GM23338 (cell line): Measurements from ENCODE around the gene VPS37C. TPM values are rescaled to one million over a fixed set of nuclear protein-coding genes. Genes with fewer than 3 reads are reported as not detected.
A peak's percentile ranks its signal among the peaks of the same experiment; 100 is the strongest.

Experiments used
- ATAC-seq: fragments of 200-7000 bp; cut with Tn5 transposase; 3 replicates; pipeline ENCODE4 v1.9.1; 2020
- DNase-seq: peaks from one replicate; pipeline ENCODE4 v3.0.0-alpha.2; 2015; ENCODE audit warnings: low spot score
- H2AFZ ChIP-seq: fragments of 200-600 bp; sonication (generic); 2 replicates; pipeline ENCODE4 v1.8.0; 2016; ENCODE audit warnings: antibody characterized with exemption, mild to moderate bottlenecking, moderate library complexity
- H3F3A ChIP-seq: fragments of 200-600 bp; sonication (generic); replicated peaks from 2 replicates; pipeline ENCODE4 v1.8.0; 2017; ENCODE audit warnings: antibody characterized with exemption, mixed run types, low read depth
- H3K27ac ChIP-seq: fragments of 200-600 bp; sonication (generic); 2 replicates; pipeline ENCODE4 v1.6.1; 2016; ENCODE audit warnings: low read depth
- H3K27me3 ChIP-seq: fragments of 200-600 bp; sonication (generic); 2 replicates; pipeline ENCODE4 v1.8.0; 2016; ENCODE audit warnings: mild to moderate bottlenecking, mixed run types, moderate library complexity; ENCODE audit not compliant: insufficient read depth
- H3K36me3 ChIP-seq: fragments of 200-600 bp; sonication (generic); 2 replicates; pipeline ENCODE4 v1.8.0; 2016; ENCODE audit warnings: mild to moderate bottlenecking; ENCODE audit not compliant: insufficient read depth
- H3K4me1 ChIP-seq: fragments of 200-600 bp; sonication (generic); 2 replicates; pipeline ENCODE4 v1.8.0; 2016; ENCODE audit warnings: mild to moderate bottlenecking, moderate library complexity; ENCODE audit not compliant: insufficient read depth
- H3K4me2 ChIP-seq: fragments of 200-600 bp; sonication (generic); 2 replicates; pipeline ENCODE4 v1.7.1; 2017; ENCODE audit warnings: mixed run types
- H3K4me3 ChIP-seq: fragments of 200-600 bp; sonication (generic); 2 replicates; pipeline ENCODE4 v1.6.1; 2016; ENCODE audit warnings: mixed run types
- H3K79me2 ChIP-seq: fragments of 200-600 bp; sonication (generic); replicated peaks from 2 replicates; pipeline ENCODE4 v1.8.0; 2017; ENCODE audit warnings: mild to moderate bottlenecking; ENCODE audit not compliant: insufficient read depth
- H3K9me2 ChIP-seq: fragments of 200-600 bp; sonication (generic); 2 replicates; pipeline ENCODE4 v1.8.0; 2017; ENCODE audit not compliant: insufficient read depth
- H4K20me1 ChIP-seq: fragments of 200-600 bp; sonication (generic); replicated peaks from 2 replicates; pipeline ENCODE4 v1.8.0; 2017; ENCODE audit warnings: mild to moderate bottlenecking; ENCODE audit not compliant: insufficient read depth
- H3K27ac Mint-ChIP-seq: 2 replicates; pipeline ENCODE4 v1.8.0; 2020; ENCODE audit warnings: inconsistent platforms, mild to moderate bottlenecking, moderate library complexity, mixed read lengths
- H3K27me3 Mint-ChIP-seq: 3 replicates; pipeline ENCODE4 v1.8.0; 2022; ENCODE audit warnings: low read depth, mild to moderate bottlenecking, moderate library complexity, mixed read lengths, inconsistent platforms; ENCODE audit not compliant: insufficient read depth, poor library complexity
- H3K36me3 Mint-ChIP-seq: 3 replicates; pipeline ENCODE4 v1.8.0; 2021; ENCODE audit warnings: low read depth, mild to moderate bottlenecking, inconsistent platforms, moderate library complexity, mixed read lengths
- H3K4me1 Mint-ChIP-seq: 3 replicates; pipeline ENCODE4 v1.8.0; 2020; ENCODE audit warnings: mild to moderate bottlenecking, inconsistent platforms, mixed read lengths
- H3K4me3 Mint-ChIP-seq: 3 replicates; pipeline ENCODE4 v1.8.0; 2021; ENCODE audit warnings: moderate library complexity, mild to moderate bottlenecking, inconsistent platforms, mixed read lengths
- H3K9me3 Mint-ChIP-seq: 3 replicates; pipeline ENCODE4 v1.8.0; 2020; ENCODE audit warnings: moderate library complexity, mild to moderate bottlenecking, inconsistent platforms, mixed read lengths
- CREB1 ChIP-seq: fragments of 250-450 bp; sonication (Bioruptor Pico); IDR thresholded peaks from 2 replicates; pipeline ENCODE4 v1.5.0; 2020; ENCODE audit warnings: low read depth, mild to moderate bottlenecking, moderate library complexity
- CTCF ChIP-seq, 2 experiments: fragments of 200-600 bp in 1 of 2; sonication (generic) in 1 of 2; conservative IDR thresholded peaks; 2 replicates each; pipeline versions ENCODE4 v1.5.1 to v1.6.1; 2016 to 2017; ENCODE audit warnings: antibody characterized with exemption in 2 of 2, low read depth in 2 of 2, mild to moderate bottlenecking in 2 of 2, moderate library complexity in 1 of 2
- ETS1 ChIP-seq: IDR thresholded peaks from 2 replicates; pipeline ENCODE4 v1.6.1; 2016; ENCODE audit warnings: antibody characterized with exemption
- EZH2 ChIP-seq: fragments of 200-600 bp; sonication (generic); IDR thresholded peaks from one replicate; pipeline ENCODE4 v1.8.0; 2017; ENCODE audit warnings: antibody characterized with exemption, mild to moderate bottlenecking, low read depth; ENCODE audit not compliant: unreplicated experiment
- JUNB ChIP-seq: IDR thresholded peaks from one replicate; pipeline ENCODE4 v1.6.1; 2016; ENCODE audit warnings: antibody characterized with exemption; ENCODE audit not compliant: unreplicated experiment
- POLR2AphosphoS5 ChIP-seq: IDR thresholded peaks from 2 replicates; pipeline ENCODE4 v1.6.1; 2016; ENCODE audit warnings: antibody characterized with exemption, low read depth
- ZNF114 ChIP-seq: fragments of 250-450 bp; sonication (Bioruptor Pico); IDR thresholded peaks from 2 replicates; pipeline ENCODE4 v1.5.0; 2020; ENCODE audit warnings: mild to moderate bottlenecking, moderate library complexity
- ZNF462 ChIP-seq: fragments of 250-450 bp; sonication (Bioruptor Pico); IDR thresholded peaks from 2 replicates; pipeline ENCODE4 v1.5.0; 2020; ENCODE audit warnings: mild to moderate bottlenecking, moderate library complexity
- polyA plus RNA-seq: library from polyadenylated mRNA; unstranded; fragments of >200 nt; fragmentation: Nextera tagmentation; extraction: Ambion mirVana; gene quantifications from 2 replicates; pipeline ENCODE4 v1.2.1, GENCODE V29; 2016
- total RNA-seq: library from RNA; depleted of rRNA; stranded (reverse); fragments of >200 nt; shearing (Covaris generic); gene quantifications from 2 replicates; pipeline ENCODE4 v1.2.3, GENCODE V29; 2014

VPS37C gene
- total and polyA plus RNA-seq, 2 experiments from 2014 or later, result 8.8 to 19.4 TPM

- H3K4me1 ChIP-seq, result peaks cover 8% of the 10 kb centered on the region
- H3K9me2 ChIP-seq, result no peaks in the 10 kb centered on the region
- TF ChIP-seq EZH2, result no peak
- peaks cover 1% of the 10 kb centered on the region for H3K27me3 Mint-ChIP-seq
- H3K4me2 ChIP-seq, result no peak overlapping the region
- no peak overlapping the region for H2AFZ ChIP-seq
- no peak overlapping the region for H3K4me3 Mint-ChIP-seq
- no peak overlapping the region for H3K27ac ChIP-seq
- peaks cover 40% of the 10 kb centered on the region for H3K79me2 ChIP-seq
- ATAC-seq (no peak), DNase-seq (no peak)
- no peaks in the 10 kb centered on the region for H3K36me3 ChIP-seq
- no peak overlapping the region for H3K27ac Mint-ChIP-seq
- peaks cover 31% of the 10 kb centered on the region for H3K4me1 Mint-ChIP-seq
- H3K36me3 Mint-ChIP-seq, result peaks cover 3% of the 10 kb centered on the region; the same call in 2 of the 3 replicates
- no peaks in the 10 kb centered on the region for H3K27me3 ChIP-seq
- H4K20me1 ChIP-seq, result peaks cover 9% of the 10 kb centered on the region
- H3F3A ChIP-seq, result no peaks in the 10 kb centered on the region
- H3K9me3 Mint-ChIP-seq, result no peaks in the 10 kb centered on the region
- H3K4me3 ChIP-seq, result no peak overlapping the region
These were observed 18.8 kb downstream of the VPS37C start for GRCh38 chr11:61142424-61142823.

GRCh38 chr11:61141601-61142028, 19.6 kb downstream of the VPS37C start:
- H3K9me2 ChIP-seq, result no peaks in the 10 kb centered on the region
- H3K27me3 Mint-ChIP-seq, result peaks cover 1% of the 10 kb centered on the region
- H2AFZ ChIP-seq, result no peak overlapping the region
- peak; percentile 39 for DNase-seq
- peaks cover 9% of the 10 kb centered on the region; the same call in 2 of the 3 replicates for H3K36me3 Mint-ChIP-seq
- no peak overlapping the region for H3K4me3 Mint-ChIP-seq
- no peak overlapping the region for H3K27ac Mint-ChIP-seq
- peaks cover 24% of the 10 kb centered on the region for H3K4me1 Mint-ChIP-seq
- H3K4me1 ChIP-seq, result peaks cover 8% of the 10 kb centered on the region
- H4K20me1 ChIP-seq, result peaks cover 9% of the 10 kb centered on the region; the same call in 1 of the 2 replicates
- H3K9me3 Mint-ChIP-seq, result no peaks in the 10 kb centered on the region
- H3K4me2 ChIP-seq, result no peak overlapping the region
- no peaks in the 10 kb centered on the region for H3K27me3 ChIP-seq
- TF ChIP-seq CTCF (conservative IDR thresholded peaks at IDR 0.05; ENCODE audit: low read depth in 2 of 2) (no peak), CREB1 (CRISPR knock-in tag) (no peak), ETS1 (no peak), EZH2 (no peak), JUNB (no peak), POLR2AphosphoS5 (no peak)
- no peaks in the 10 kb centered on the region for H3K36me3 ChIP-seq
- no peaks in the 10 kb centered on the region for H3F3A ChIP-seq
- H3K4me3 ChIP-seq, result no peak overlapping the region
- peak; percentile 81 for ATAC-seq
- H3K27ac ChIP-seq, result no peak overlapping the region
- H3K79me2 ChIP-seq, result peaks cover 32% of the 10 kb centered on the region

- no peaks in the 10 kb centered on the region for H3K36me3 ChIP-seq
- DNase-seq (no peak), ATAC-seq (no peak)
- no peak overlapping the region for H3K4me3 ChIP-seq
- H4K20me1 ChIP-seq, result peaks cover 8% of the 10 kb centered on the region; the same call in 1 of the 2 replicates
- peaks cover 16% of the 10 kb centered on the region for H3K4me1 Mint-ChIP-seq
- peaks cover 8% of the 10 kb centered on the region for H3K4me1 ChIP-seq
- H3K9me3 Mint-ChIP-seq, result no peaks in the 10 kb centered on the region
- no peak overlapping the region for H3K27ac ChIP-seq
- no peak overlapping the region for H3K4me2 ChIP-seq
- peaks cover 28% of the 10 kb centered on the region for H3K79me2 ChIP-seq
- H3K9me2 ChIP-seq, result no peaks in the 10 kb centered on the region
- H2AFZ ChIP-seq, result no peak overlapping the region
- no peaks in the 10 kb centered on the region for H3F3A ChIP-seq
- no peaks in the 10 kb centered on the region for H3K27me3 ChIP-seq
- H3K27me3 Mint-ChIP-seq, result peaks cover 1% of the 10 kb centered on the region
- H3K27ac Mint-ChIP-seq, result peak overlapping the region; percentile 59; the same call in 1 of the 2 replicates
- H3K36me3 Mint-ChIP-seq, result peaks cover 12% of the 10 kb centered on the region
- H3K4me3 Mint-ChIP-seq, result no peak overlapping the region
- TF ChIP-seq ZNF114 (CRISPR knock-in tag), result no peak
- no peak for TF ChIP-seq JUNB
- no peak for TF ChIP-seq ZNF462
These were observed 20.8 kb downstream of the VPS37C start for GRCh38 chr11:61140416-61140815.
